UCSD-AML1 (cell line): Measurements from ENCODE around the gene QSER1.
"Not testable (repeated sequence)": the region's sequence is repeated elsewhere in the genome, so short reads cannot be mapped to it uniquely, and the experiment has no call there.

ENCODE experiments used
- DNase-seq: peaks from one replicate; lab custom pipeline; 2025; ENCODE audit not compliant: unreplicated experiment; lab: John Stamatoyannopoulos, UW

The QSER1 gene

DNA sequence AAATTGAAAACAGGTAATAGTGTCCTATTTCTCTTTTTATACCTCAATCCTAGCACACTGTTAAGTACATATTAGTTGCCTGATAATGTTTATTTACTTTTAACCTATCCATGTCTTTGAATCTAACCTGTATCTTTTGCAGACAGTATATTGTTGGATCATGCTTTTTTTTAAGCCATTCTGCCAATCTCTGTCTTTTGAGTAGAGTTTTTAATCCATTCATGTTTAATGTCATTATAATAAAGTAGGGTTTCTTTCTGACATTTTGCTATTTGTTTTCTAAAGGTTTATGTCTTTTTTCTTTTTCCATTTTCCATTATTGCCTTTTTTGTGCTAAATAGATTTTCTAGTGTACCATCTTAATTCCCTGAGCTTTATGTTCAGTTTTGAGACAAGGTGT lies 99.3 kb downstream of the QSER1 start:
- no peak for DNase-seq

- DNase-seq: no peak
Measured at GRCh38 chr11:33000181-33000580, 107.6 kb downstream of the QSER1 start.

- no peak for DNase-seq
Measured at GRCh38 chr11:33001281-33001680, 108.7 kb downstream of the QSER1 start.

DNA sequence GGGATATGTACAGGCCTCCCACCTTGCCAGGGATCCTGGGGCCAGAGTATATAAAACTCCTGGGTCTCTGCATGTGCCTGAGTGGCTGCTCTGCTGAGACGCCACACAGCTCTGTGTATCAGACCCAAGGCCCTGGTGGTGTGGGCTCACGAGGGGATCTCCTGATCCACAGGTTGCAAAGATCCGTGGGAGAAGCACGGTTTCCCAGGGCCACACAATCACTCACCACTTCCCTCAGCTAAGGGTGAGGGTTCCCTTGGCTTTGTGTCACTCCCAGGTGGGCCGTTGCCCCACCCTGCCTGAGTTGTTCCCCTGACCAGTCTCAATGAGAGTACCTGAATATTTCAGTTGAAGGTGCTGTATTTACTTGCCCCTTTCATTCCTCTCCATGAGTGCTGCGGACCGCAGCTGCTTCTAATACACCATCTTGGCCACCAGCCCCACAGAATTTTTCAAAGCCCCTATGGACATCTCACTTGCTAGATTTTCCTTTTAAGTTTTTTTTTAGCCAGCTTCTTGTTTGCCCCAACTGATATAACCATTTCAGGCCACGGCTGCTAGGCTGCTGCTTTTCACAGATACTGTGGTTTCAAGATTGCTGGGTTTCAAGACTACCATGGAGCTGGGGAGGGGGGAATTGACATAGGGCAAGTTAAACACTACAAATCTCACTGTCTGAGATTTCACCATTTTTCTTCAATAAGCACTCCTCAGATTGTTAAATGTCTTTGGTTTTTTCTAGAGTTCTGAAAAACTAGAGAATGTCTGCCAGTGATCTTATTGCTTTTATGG lies 109.3 kb downstream of the QSER1 start:
- DNase-seq: no peak

DNA sequence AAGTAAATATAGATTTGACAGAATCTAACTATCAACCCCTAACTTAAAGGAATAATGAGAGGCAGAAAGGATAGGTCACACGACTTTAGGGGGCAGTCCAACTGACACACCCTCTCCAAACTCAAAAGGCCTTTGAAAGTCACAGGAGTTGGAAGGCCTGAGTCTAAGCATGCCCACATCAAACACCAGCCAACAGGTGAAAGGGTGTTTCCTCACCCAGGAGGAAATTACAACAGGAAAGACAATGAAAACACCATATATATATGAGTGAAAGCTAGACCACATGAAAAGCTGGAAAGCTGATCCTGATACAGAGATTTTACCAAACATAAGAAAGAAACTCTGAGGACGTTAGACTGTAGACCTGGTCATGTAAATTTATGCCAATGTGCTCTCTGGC lies 112.6 kb downstream of the QSER1 start:
- no peak for DNase-seq

GRCh38 chr11:33006010-33006409 lies 113.4 kb downstream of the QSER1 start:
- no peak for DNase-seq

DNA sequence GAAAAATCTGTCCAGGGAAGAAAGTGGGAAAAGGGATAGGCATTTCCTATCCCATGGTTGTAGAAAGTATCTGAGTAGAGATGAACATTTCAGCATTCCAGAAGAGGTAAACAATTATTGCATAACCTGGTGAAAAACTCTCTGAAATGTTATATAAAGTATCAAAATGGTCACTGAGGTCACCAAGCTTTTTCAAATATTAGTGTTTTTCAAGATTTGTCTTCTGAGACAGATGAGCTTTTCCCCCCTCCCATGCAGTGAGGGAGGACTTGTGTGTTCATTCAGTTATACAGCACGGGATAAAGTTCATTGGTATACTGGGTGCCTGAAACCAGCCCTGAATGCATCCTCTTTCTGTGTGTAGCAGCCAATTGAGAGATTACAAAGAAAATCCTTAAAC lies 121.1 kb downstream of the QSER1 start:
- no peak for DNase-seq

- DNase-seq: no peak
Measured at GRCh38 chr11:33015621-33016551, 123.3 kb downstream of the QSER1 start, which contains the start of gene DEPDC7. DEPDC7 (plus strand) TSS chr11:33015878; CDS start chr11:33015956, 78 bp downstream.

DNA sequence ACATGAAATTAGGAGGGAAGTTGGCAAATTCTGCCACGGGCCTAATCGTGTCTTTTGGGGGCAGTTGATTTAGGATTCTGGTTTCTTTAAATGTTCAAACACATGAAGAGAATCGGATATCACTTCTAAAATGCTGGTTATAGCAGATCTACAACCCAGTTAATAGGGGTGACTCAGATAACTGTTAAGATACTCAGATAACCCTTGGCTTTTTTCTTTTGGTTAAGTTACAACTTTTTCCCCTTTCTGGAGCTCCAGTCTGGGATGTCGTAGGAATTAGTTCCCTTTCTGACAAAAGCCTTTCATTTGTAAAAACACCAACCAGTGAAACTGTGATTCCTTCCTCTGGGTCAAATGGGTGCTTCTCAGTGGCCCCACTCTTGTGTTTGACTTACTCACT lies 124.0 kb downstream of the QSER1 start:
- DNase-seq: no peak

DNA sequence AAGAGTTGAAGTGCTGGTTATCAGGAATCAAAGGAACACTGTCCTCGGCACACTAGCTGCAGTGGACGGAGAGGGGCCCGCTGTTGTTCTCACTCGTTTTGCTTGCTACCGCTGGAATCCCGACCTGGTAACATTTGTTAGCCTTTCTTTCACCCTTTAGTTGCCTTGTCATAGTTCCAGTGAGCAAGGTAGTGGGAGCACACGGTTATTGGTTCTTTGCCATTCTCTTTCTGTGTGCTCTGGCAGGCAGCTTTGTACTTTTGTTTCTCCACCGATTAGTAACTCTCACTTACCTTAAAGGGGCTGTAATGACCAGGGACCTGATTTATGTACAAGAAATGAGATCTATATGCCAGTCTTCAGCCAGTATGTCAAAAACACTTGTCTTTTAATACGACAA lies 124.9 kb downstream of the QSER1 start:
- DNase-seq: no peak

DNA sequence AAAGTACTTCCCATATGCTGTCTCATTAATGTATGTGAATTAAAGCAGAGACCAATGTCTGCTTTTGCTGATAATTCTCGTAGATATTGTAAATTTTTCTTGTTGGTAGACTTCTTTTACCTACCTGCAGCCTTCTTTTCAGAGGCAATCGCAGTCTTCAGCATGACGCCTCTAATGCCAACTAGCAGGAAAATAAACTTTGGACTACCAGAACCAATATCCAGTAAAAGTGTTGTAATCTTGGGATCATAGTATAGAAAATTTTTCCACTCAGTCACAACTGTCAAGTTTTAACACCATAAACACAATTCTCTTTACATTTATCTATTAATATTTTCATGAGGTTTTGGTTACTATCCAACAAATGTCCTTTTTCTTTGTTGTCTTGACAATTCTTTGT lies 125.4 kb downstream of the QSER1 start:
- DNase-seq: no peak

DNA sequence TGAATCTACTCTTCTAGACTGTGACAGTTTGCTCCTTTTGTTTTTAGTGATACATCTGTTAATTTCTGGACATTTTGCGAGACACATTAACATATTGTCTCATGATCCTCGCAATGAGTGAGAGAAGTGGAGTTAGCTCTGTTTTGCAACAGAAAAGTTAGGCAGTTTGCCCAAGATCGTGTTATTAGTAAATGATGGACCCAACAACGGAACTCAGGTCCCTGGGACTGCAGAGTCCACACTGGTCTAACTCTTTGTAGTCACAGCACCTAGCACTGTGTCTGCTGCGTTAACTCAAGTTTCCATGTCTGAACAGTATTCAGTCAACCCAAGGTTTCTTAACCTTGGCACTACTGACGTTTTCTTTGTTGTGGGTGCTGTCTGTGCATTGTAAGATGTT lies 126.2 kb downstream of the QSER1 start:
- DNase-seq: no peak

GRCh38 chr11:33021501-33021900 lies 128.9 kb downstream of the QSER1 start:
- DNase-seq: no peak

DNA sequence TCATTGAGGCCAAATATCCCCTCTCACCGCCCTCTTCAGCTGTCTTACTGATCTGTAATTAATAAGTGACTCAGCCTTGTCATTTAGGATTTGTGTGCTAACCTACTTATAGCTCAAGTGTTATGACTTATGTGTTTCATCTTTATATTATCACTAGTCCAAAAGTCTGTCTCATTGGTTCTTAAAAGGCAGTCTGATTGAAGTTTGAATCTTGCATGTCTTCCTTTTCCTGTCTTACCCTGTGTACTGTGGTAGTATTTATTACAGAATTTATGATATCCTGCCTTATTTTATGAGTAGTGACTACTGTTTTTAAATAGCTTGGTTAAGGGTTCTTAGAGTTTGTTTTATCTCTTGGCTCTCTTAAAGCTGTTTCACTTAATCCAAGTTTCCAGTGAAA lies 129.3 kb downstream of the QSER1 start:
- DNase-seq: no peak

- no peak for DNase-seq
Measured at GRCh38 chr11:33025339-33025722, 132.7 kb downstream of the QSER1 start.

- no peak for DNase-seq
Measured at GRCh38 chr11:33027233-33027632, 134.6 kb downstream of the QSER1 start.

- DNase-seq: no peak
Measured at GRCh38 chr11:33027846-33028536, 135.4 kb downstream of the QSER1 start.

DNA sequence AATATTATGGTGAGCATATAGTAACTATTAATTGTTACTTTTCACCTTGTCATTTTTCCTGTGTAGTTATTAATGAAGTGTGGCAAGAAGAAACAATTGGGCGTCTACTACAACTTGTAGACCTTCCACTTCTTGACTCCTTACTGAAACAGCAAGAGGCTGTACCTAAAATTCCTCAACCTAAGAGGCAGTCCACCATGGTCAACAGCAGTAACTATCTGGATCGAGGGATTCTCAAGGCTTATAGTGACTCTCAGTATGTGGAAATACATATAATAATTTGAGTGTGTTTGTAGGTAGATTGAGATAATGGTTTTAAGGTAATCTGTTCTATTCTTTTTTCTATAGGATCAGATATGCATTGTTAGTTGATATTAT lies 135.9 kb downstream of the QSER1 start:
- no peak for DNase-seq

DNA sequence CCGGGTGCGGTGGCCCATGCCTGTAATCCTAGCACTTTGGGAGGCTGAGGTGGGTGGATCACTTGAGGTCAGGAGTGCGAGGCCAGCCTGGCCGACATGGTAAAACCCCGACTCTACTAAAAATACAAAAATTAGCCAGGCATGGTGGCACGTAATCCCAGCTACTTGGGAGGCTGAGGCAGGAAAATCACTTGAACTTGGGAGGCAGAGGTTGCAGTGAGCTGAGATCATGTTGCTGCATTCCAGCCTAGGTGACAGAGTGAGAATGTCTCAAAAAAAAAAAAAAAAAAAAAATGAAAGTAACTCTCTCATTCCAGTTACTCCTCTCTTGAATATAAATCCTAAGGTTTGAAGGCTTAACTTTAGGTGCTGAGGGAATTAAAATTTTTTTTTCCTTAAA lies 136.6 kb downstream of the QSER1 start:
- not testable (repeated sequence) for DNase-seq
